ENCODE results near the gene CNDP2.

The CNDP2 gene

DNA sequence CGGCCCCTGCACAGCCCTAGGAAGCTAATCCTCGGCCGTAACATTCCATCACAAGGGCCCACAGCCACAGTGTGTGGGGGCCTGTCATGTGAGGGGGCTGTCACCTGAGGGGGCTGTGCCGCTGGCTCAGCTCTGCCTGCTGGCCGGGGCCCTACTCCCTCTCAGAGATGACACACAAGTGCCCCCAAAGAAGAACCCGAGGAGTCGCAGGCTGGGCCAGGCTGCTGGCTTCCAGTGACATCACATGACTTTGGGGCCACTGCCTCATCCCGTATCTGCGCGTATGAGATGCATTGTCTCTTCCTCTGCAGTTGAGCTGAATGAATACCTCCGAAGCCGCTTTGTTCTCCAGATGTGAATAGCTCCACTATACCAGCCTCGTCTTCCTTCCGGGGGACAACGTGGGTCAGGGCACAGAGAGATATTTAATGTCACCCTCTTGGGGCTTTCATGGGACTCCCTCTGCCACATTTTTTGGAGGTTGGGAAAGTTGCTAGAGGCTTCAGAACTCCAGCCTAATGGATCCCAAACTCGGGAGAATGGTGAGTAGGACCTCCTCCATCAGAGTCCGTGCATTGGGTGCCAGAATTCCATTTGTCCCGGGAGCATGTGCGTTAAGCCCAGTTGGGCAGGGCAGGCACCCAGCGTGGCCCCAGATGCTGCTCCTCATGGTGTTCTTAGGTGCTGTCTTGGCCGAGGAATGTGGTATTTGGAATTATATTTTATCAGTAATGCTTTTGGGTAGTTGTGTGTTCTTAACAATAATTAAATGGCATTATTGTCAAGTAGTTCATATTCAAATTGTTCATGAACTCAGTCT, 38.2 kb downstream of the CNDP2 start, which contains the start of gene CNDP1:
TSS of gene CNDP1 (plus strand) at position 351 of the 820 bp plus-strand sequence. CDS start at position 519, 168 bp downstream.
- Histone ChIP-seq H2AFZ (ENCODE audit: low read depth, low read length, severe bottlenecking) (no peak within 1 kb of the TSS), H3K79me2 (ENCODE audit: insufficient read depth, low read length) (no peaks in the 10 kb centered on the region), H3K27me3 (ENCODE audit: low read length) (no peaks in the 10 kb centered on the region), H3K36me3 (ENCODE audit: low read length) (no peaks in the 10 kb centered on the region), H3K9me2 (replicated peaks; ENCODE audit: insufficient read depth, low read length) (no peaks in the 10 kb centered on the region), H3K4me3 (ENCODE audit: insufficient read depth, low read length, poor library complexity, severe bottlenecking) (no peak within 1 kb of the TSS), H3F3A (ENCODE audit: insufficient read depth) (no peaks in the 10 kb centered on the region), H3K9ac (ENCODE audit: low read length) (no peak within 1 kb of the TSS), H3K4me2 (ENCODE audit: low read depth, low read length, poor library complexity, severe bottlenecking) (no peak within 1 kb of the TSS), H4K20me1 (ENCODE audit: low read depth, low read length) (no peaks in the 10 kb centered on the region), H3K9me3 (ENCODE audit: insufficient read depth, low read length) (no peaks in the 10 kb centered on the region), H3K27ac (ENCODE audit: low read depth, low read length) (no peak within 1 kb of the TSS)
- TF ChIP-seq, protein P1, sequence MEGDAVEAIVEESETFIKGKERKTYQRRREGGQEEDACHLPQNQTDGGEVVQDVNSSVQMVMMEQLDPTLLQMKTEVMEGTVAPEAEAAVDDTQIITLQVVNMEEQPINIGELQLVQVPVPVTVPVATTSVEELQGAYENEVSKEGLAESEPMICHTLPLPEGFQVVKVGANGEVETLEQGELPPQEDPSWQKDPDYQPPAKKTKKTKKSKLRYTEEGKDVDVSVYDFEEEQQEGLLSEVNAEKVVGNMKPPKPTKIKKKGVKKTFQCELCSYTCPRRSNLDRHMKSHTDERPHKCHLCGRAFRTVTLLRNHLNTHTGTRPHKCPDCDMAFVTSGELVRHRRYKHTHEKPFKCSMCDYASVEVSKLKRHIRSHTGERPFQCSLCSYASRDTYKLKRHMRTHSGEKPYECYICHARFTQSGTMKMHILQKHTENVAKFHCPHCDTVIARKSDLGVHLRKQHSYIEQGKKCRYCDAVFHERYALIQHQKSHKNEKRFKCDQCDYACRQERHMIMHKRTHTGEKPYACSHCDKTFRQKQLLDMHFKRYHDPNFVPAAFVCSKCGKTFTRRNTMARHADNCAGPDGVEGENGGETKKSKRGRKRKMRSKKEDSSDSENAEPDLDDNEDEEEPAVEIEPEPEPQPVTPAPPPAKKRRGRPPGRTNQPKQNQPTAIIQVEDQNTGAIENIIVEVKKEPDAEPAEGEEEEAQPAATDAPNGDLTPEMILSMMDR (IDR thresholded peaks at IDR 0.05; ENCODE audit: insufficient read depth, low read length, poor library complexity, severe bottlenecking), result no peak

- Histone ChIP-seq H3K36me3 (ENCODE audit: low read length) (no peaks in the 10 kb centered on the region), H3K4me3 (ENCODE audit: insufficient read depth, low read length, poor library complexity, severe bottlenecking) (no peak overlapping the region), H3K27ac (ENCODE audit: low read depth, low read length) (no peak overlapping the region), H4K20me1 (ENCODE audit: low read depth, low read length) (no peaks in the 10 kb centered on the region), H3F3A (ENCODE audit: insufficient read depth) (no peaks in the 10 kb centered on the region), H3K27me3 (ENCODE audit: low read length) (no peaks in the 10 kb centered on the region), H3K9me3 (ENCODE audit: insufficient read depth, low read length) (no peaks in the 10 kb centered on the region), H3K79me2 (ENCODE audit: insufficient read depth, low read length) (no peaks in the 10 kb centered on the region), H3K9me2 (replicated peaks; ENCODE audit: insufficient read depth, low read length) (no peaks in the 10 kb centered on the region), H3K4me2 (ENCODE audit: low read depth, low read length, poor library complexity, severe bottlenecking) (no peak overlapping the region), H2AFZ (ENCODE audit: low read depth, low read length, severe bottlenecking) (no peak overlapping the region), H3K9ac (ENCODE audit: low read length) (no peak overlapping the region)
- TF ChIP-seq EZH2phosphoT487 (conservative IDR thresholded peaks at IDR 0.05; ENCODE audit: low read length), result no peak
- TF ChIP-seq, protein P1 (IDR thresholded peaks at IDR 0.05; ENCODE audit: insufficient read depth, low read length, poor library complexity, severe bottlenecking), result no peak
Observed at GRCh38 chr18:74534981-74535649, 39.0 kb downstream of the CNDP2 start.

GRCh38 chr18:74539289-74539688, 43.1 kb downstream of the CNDP2 start:
- TF ChIP-seq EZH2phosphoT487 (conservative IDR thresholded peaks at IDR 0.05; ENCODE audit: low read length), result no peak
- TF ChIP-seq, protein P1 (IDR thresholded peaks at IDR 0.05; ENCODE audit: insufficient read depth, low read length, poor library complexity, severe bottlenecking), result no peak
- no peaks in the 10 kb centered on the region for H3F3A ChIP-seq (ENCODE audit: insufficient read depth)
- H3K36me3 ChIP-seq (ENCODE audit: low read length), result no peaks in the 10 kb centered on the region
- no peaks in the 10 kb centered on the region for H3K79me2 ChIP-seq (ENCODE audit: insufficient read depth, low read length)
- no peaks in the 10 kb centered on the region for H3K9me3 ChIP-seq (ENCODE audit: insufficient read depth, low read length)
- H3K4me2 ChIP-seq (ENCODE audit: low read depth, low read length, poor library complexity, severe bottlenecking), result no peak overlapping the region
- H2AFZ ChIP-seq (ENCODE audit: low read depth, low read length, severe bottlenecking), result no peak overlapping the region
- H3K9ac ChIP-seq (ENCODE audit: low read length), result no peak overlapping the region
- H3K4me3 ChIP-seq (ENCODE audit: insufficient read depth, low read length, poor library complexity, severe bottlenecking), result no peak overlapping the region
- no peak overlapping the region for H3K27ac ChIP-seq (ENCODE audit: low read depth, low read length)
- no peaks in the 10 kb centered on the region for H3K9me2 ChIP-seq (replicated peaks; ENCODE audit: insufficient read depth, low read length)
- H3K27me3 ChIP-seq (ENCODE audit: low read length), result no peaks in the 10 kb centered on the region
- no peaks in the 10 kb centered on the region for H4K20me1 ChIP-seq (ENCODE audit: low read depth, low read length)

All from SU-DHL-6 (cell line).